ENCODE data around the gene TMEM120A. TPM values are rescaled to one million over a fixed set of nuclear protein-coding genes. Genes with fewer than 3 reads are reported as not detected.

The TMEM120A gene
- total RNA-seq (47.0 TPM), polyA plus RNA-seq (ENCODE audit: insufficient read depth, low read depth, low replicate concordance) (141 TPM)
- long read RNA-seq, donor 1, transcript TMEM120A-214 (12 exons, 1,456 nt): major isoform, 6 of 9 reads
- long read RNA-seq, donor 1, partial matches to known transcripts: 0 of 9 reads
- long read RNA-seq, donor 1, other reads (novel, unspliced or antisense): 0 of 9 reads
- long read RNA-seq, donor 2, transcript TMEM120A-214 (12 exons, 1,456 nt): major isoform, 10 of 12 reads
- long read RNA-seq, donor 2, partial matches to known transcripts: 0 of 12 reads
- long read RNA-seq, donor 2, other reads (novel, unspliced or antisense): 0 of 12 reads
- long read RNA-seq, donor 3, transcript TMEM120A-214 (12 exons, 1,456 nt): major isoform, 21 of 22 reads
- long read RNA-seq, donor 3, partial matches to known transcripts: 0 of 22 reads
- long read RNA-seq, donor 3, other reads (novel, unspliced or antisense): 0 of 22 reads
- long read RNA-seq, donor 4, transcript TMEM120A-214 (12 exons, 1,456 nt): major isoform, 9 of 14 reads
- long read RNA-seq, donor 4, partial matches to known transcripts: 0 of 14 reads
- long read RNA-seq, donor 4, other reads (novel, unspliced or antisense): 0 of 14 reads
- long read RNA-seq, donor 5, partial matches to known transcripts: 0 of 1 reads
- long read RNA-seq, donor 5, other reads (novel, unspliced or antisense): 0 of 1 reads
- long read RNA-seq, donor 6, transcript TMEM120A-214 (12 exons, 1,456 nt): major isoform, 11 of 17 reads
- long read RNA-seq, donor 6, partial matches to known transcripts: 5 of 17 reads
- long read RNA-seq, donor 6, other reads (novel, unspliced or antisense): 0 of 17 reads
- long read RNA-seq, donor 7, transcript TMEM120A-214 (12 exons, 1,456 nt): major isoform, 29 of 54 reads
- long read RNA-seq, donor 7, partial matches to known transcripts: 4 of 54 reads
- long read RNA-seq, donor 7, other reads (novel, unspliced or antisense): 19 of 54 reads
- long read RNA-seq, donor 8, partial matches to known transcripts: 7 of 11 reads
- long read RNA-seq, donor 8, other reads (novel, unspliced or antisense): 0 of 11 reads
- long read RNA-seq, donor 9, transcript TMEM120A-214 (12 exons, 1,456 nt): major isoform, 6 of 6 reads
- long read RNA-seq, donor 9, partial matches to known transcripts: 0 of 6 reads
- long read RNA-seq, donor 9, other reads (novel, unspliced or antisense): 0 of 6 reads
- long read RNA-seq, donor 10, transcript TMEM120A-214 (12 exons, 1,456 nt): major isoform, 8 of 10 reads
- long read RNA-seq, donor 10, partial matches to known transcripts: 0 of 10 reads
- long read RNA-seq, donor 10, other reads (novel, unspliced or antisense): 0 of 10 reads

GRCh38 chr7:75994388-75995051, at the start of gene TMEM120A:
TSS of gene TMEM120A (minus strand) at chr7:75994595. CDS start at chr7:75994570, 25 bp downstream.
- Histone ChIP-seq H3K9me3 (ENCODE audit: control insufficient read depth in 2 of 3, insufficient read depth in 1 of 3, low read length in 3 of 3) (no peaks in the 10 kb centered on the region), H3K27me3 (ENCODE audit: control insufficient read depth, insufficient read depth, low read length) (no peaks in the 10 kb centered on the region), H3K4me3 (ENCODE audit: low read length in 3 of 3) (peak within 1 kb of the TSS; percentile 70 to 79 (median 72)), H3K9ac (ENCODE audit: low read length in 3 of 3) (peak within 1 kb of the TSS; percentile 12 to 90 (median 55)), H3K36me3 (ENCODE audit: control insufficient read depth in 2 of 3, insufficient read depth in 3 of 3, low read length in 3 of 3) (no peaks in the 10 kb centered on the region), H3K27ac (ENCODE audit: low read depth in 2 of 2, low read length in 2 of 2) (peak within 1 kb of the TSS; percentile 92 to 96), H3K4me1 (ENCODE audit: control insufficient read depth in 2 of 3, insufficient read depth in 2 of 3, low read depth in 1 of 3, low read length in 3 of 3) (peaks cover 0 to 17% (median 3%) of the 10 kb centered on the region in 3 donors)
- intact Hi-C loops (cut with DNase I): no loop called here
- FAIRE-seq: no peak
- peak; percentile 95 to 99 (median 97) for DNase-seq
- TF ChIP-seq CTCF (IDR thresholded peaks at IDR 0.05; ENCODE audit: borderline replicate concordance, extremely low read depth, insufficient read depth): no peak

- no peak overlapping the region for H3K27ac ChIP-seq (ENCODE audit: low read depth in 2 of 2, low read length in 2 of 2)
- no peak overlapping the region for H3K9ac ChIP-seq (ENCODE audit: low read length in 3 of 3)
- no peak overlapping the region for H3K4me3 ChIP-seq (ENCODE audit: low read length in 3 of 3)
- no peaks in the 10 kb centered on the region for H3K9me3 ChIP-seq (ENCODE audit: control insufficient read depth in 2 of 3, insufficient read depth in 1 of 3, low read length in 3 of 3)
- no peak for FAIRE-seq
- intact Hi-C loops (cut with DNase I): no loop called here
- no peak for TF ChIP-seq CTCF (IDR thresholded peaks at IDR 0.05; ENCODE audit: borderline replicate concordance, extremely low read depth, insufficient read depth)
- peaks cover 0 to 4% (median 3%) of the 10 kb centered on the region in 3 donors for H3K36me3 ChIP-seq (ENCODE audit: control insufficient read depth in 2 of 3, insufficient read depth in 3 of 3, low read length in 3 of 3)
- H3K27me3 ChIP-seq (ENCODE audit: control insufficient read depth, insufficient read depth, low read length): no peaks in the 10 kb centered on the region
- DNase-seq: no peak
- H3K4me1 ChIP-seq (ENCODE audit: control insufficient read depth in 2 of 3, insufficient read depth in 2 of 3, low read depth in 1 of 3, low read length in 3 of 3): no peaks in the 10 kb centered on the region
These were observed 45.7 kb upstream of the TMEM120A start for GRCh38 chr7:76040126-76040525.

- Histone ChIP-seq H3K9me3 (ENCODE audit: control insufficient read depth in 2 of 3, insufficient read depth in 1 of 3, low read length in 3 of 3) (no peaks in the 10 kb centered on the region), H3K27me3 (ENCODE audit: control insufficient read depth, insufficient read depth, low read length) (no peaks in the 10 kb centered on the region), H3K36me3 (ENCODE audit: control insufficient read depth in 2 of 3, insufficient read depth in 3 of 3, low read length in 3 of 3) (peaks cover 0 to 4% (median 3%) of the 10 kb centered on the region in 3 donors), H3K4me1 (ENCODE audit: control insufficient read depth in 2 of 3, insufficient read depth in 2 of 3, low read depth in 1 of 3, low read length in 3 of 3) (no peaks in the 10 kb centered on the region), H3K9ac (ENCODE audit: low read length in 3 of 3) (no peak overlapping the region), H3K27ac (ENCODE audit: low read depth in 2 of 2, low read length in 2 of 2) (no peak overlapping the region), H3K4me3 (ENCODE audit: low read length in 3 of 3) (no peak overlapping the region)
- no peak for TF ChIP-seq CTCF (IDR thresholded peaks at IDR 0.05; ENCODE audit: borderline replicate concordance, extremely low read depth, insufficient read depth)
- DNase-seq (no peak), FAIRE-seq (no peak)
- intact Hi-C loops (cut with DNase I): no loop called here
These were observed 42.9 kb upstream of the TMEM120A start for GRCh38 chr7:76037310-76037709.
